Esophagus squamous epithelium (tissue), 4 donors: Measurements from ENCODE around the gene UHRF2.

ENCODE experiments used
- CTCF ChIP-seq, 6 experiments: fragments of 450-650 bp in 4 of 6; fragments of 200-600 bp in 2 of 6; sonication (generic) in 2 of 6; IDR thresholded peaks; one replicate each; pipeline ENCODE4 v1.5.1; 2016 to 2019; ENCODE audit warnings: antibody characterized with exemption in 6 of 6, mild to moderate bottlenecking in 4 of 6, moderate library complexity in 4 of 6
- POLR2A ChIP-seq, 4 donors: fragments of 450-650 bp; IDR thresholded peaks; one replicate each; pipeline ENCODE4 v1.6.1; 2017; ENCODE audit warnings: antibody characterized with exemption in 4 of 4, mild to moderate bottlenecking in 4 of 4, moderate library complexity in 3 of 4

GRCh38 chr9:6498982-6499381, 86.0 kb downstream of the UHRF2 start:
- no peak for TF ChIP-seq POLR2A (IDR thresholded peaks at IDR 0.05)
- TF ChIP-seq CTCF (IDR thresholded peaks at IDR 0.05): no peak
